B cell (primary cell): Measurements from ENCODE around the gene SCAMP4. TPM values are rescaled to one million over a fixed set of nuclear protein-coding genes. Genes with fewer than 3 reads are reported as not detected.

Source experiments
- ATAC-seq: fragments of 200-7000 bp; cut with Tn5 transposase; one replicate; pipeline ENCODE4 v1.10.0; 2021; ENCODE audit warnings: low read depth, mild to moderate bottlenecking, moderate number of reproducible peaks, moderate library complexity
- CTCF ChIA-PET: fragments of 350-600 bp; sonication (Branson Sonifier 250); formaldehyde crosslinking; loops from one replicate; lab custom pipeline; 2021; ENCODE audit warnings: antibody characterized with exemption, inconsistent platforms; lab: Charles Lee
- POLR2A ChIA-PET: fragments of 350-600 bp; sonication (Branson Sonifier 250); formaldehyde crosslinking; loops from one replicate; lab custom pipeline; 2021; ENCODE audit warnings: antibody characterized with exemption; lab: Charles Lee
- DNase-seq: peaks from one replicate; pipeline ENCODE4 v3.0.0; 2013
- H2AFZ ChIP-seq: 2 replicates; pipeline ENCODE4 v1.6.1; 2012; ENCODE audit warnings: mild to moderate bottlenecking, low read depth, low read length; ENCODE audit not compliant: insufficient read depth, poor library complexity, severe bottlenecking
- H3K27ac ChIP-seq, 2 donors: 1 replicate in 1 of 2; 2 replicates in 1 of 2; pipeline ENCODE4 v1.5.1; 2012 to 2013; ENCODE audit warnings: low read length in 2 of 2, mild to moderate bottlenecking in 2 of 2, moderate library complexity in 1 of 2
- H3K27me3 ChIP-seq, 4 experiments: fragments of 200-600 bp in 1 of 4; sonication (generic) in 1 of 4; replicated peaks in 1 of 4; 1 replicate in 2 of 4; 2 replicates in 2 of 4; pipeline versions ENCODE4 v1.6.1 to v1.7.0; 2013 to 2016; ENCODE audit warnings: low read length in 3 of 4, mild to moderate bottlenecking in 2 of 4, mixed read lengths in 1 of 4, moderate library complexity in 1 of 4; ENCODE audit not compliant: insufficient read depth in 4 of 4, control insufficient read depth in 3 of 4; ENCODE audit errors: control extremely low read depth in 1 of 4
- H3K36me3 ChIP-seq, 2 experiments: replicated peaks in 1 of 2; 1 replicate in 1 of 2; 2 replicates in 1 of 2; pipeline versions ENCODE4 v1.6.1 to v1.7.1; 2013; ENCODE audit warnings: low read length in 1 of 2; ENCODE audit not compliant: insufficient read depth in 2 of 2, control insufficient read depth in 1 of 2; ENCODE audit errors: control extremely low read depth in 1 of 2, extremely low read depth in 1 of 2
- H3K4me1 ChIP-seq, 2 donors: fragments of 200-600 bp in 1 of 2; sonication (generic) in 1 of 2; 1 replicate in 1 of 2; 2 replicates in 1 of 2; pipeline versions ENCODE4 v1.5.1 to v1.6.1; 2013 to 2017; ENCODE audit warnings: low read length in 2 of 2; ENCODE audit not compliant: control insufficient read depth in 2 of 2, insufficient read depth in 2 of 2
- H3K4me2 ChIP-seq: replicated peaks from 2 replicates; pipeline ENCODE3; 2012; ENCODE audit warnings: mild to moderate bottlenecking, low read depth, low read length; ENCODE audit not compliant: poor library complexity, severe bottlenecking
- H3K4me3 ChIP-seq, 5 experiments: fragments of 200-600 bp in 1 of 5; sonication (generic) in 1 of 5; 1 replicate in 3 of 5; 2 replicates in 2 of 5; pipeline versions ENCODE4 v1.5.1 to v1.7.0; 2011 to 2016; ENCODE audit warnings: low read length in 4 of 5, mild to moderate bottlenecking in 4 of 5, low read depth in 2 of 5, control low read depth in 1 of 5, moderate library complexity in 1 of 5; ENCODE audit not compliant: insufficient read depth in 1 of 5; ENCODE audit errors: control extremely low read depth in 1 of 5, extremely low read depth in 1 of 5
- H3K79me2 ChIP-seq: fragments of 200-600 bp; sonication (generic); one replicate; pipeline ENCODE4 v1.6.0; 2016; ENCODE audit warnings: low read length; ENCODE audit not compliant: control insufficient read depth, insufficient read depth
- H3K9ac ChIP-seq: fragments of 200-600 bp; sonication (generic); 2 replicates; pipeline ENCODE4 v1.6.1; 2017; ENCODE audit warnings: mild to moderate bottlenecking, low read length, moderate library complexity
- H3K9me3 ChIP-seq, 3 donors: one replicate each; pipeline versions ENCODE4 v1.6.1 to v1.7.1; 2013; ENCODE audit warnings: low read length in 2 of 3; ENCODE audit not compliant: control insufficient read depth in 2 of 3, insufficient read depth in 1 of 3; ENCODE audit errors: control extremely low read depth in 1 of 3
- H4K20me1 ChIP-seq: 2 replicates; pipeline ENCODE4 v1.6.0; 2012; ENCODE audit warnings: mild to moderate bottlenecking, low read length; ENCODE audit not compliant: insufficient read depth, control insufficient read depth, poor library complexity, severe bottlenecking
- H3K27ac Mint-ChIP-seq: one replicate; pipeline ENCODE4 v1.8.0; 2021; ENCODE audit warnings: mixed read lengths
- H3K27me3 Mint-ChIP-seq: one replicate; pipeline ENCODE4 v1.8.0; 2021; ENCODE audit warnings: mixed read lengths
- H3K4me1 Mint-ChIP-seq: one replicate; pipeline ENCODE4 v1.8.0; 2021; ENCODE audit warnings: mixed read lengths
- H3K4me3 Mint-ChIP-seq: one replicate; pipeline ENCODE4 v1.8.0; 2021; ENCODE audit warnings: mixed read lengths
- H3K9me3 Mint-ChIP-seq: one replicate; pipeline ENCODE4 v1.8.0; 2022; ENCODE audit warnings: mixed read lengths; ENCODE audit not compliant: insufficient read depth
- CTCF ChIP-seq: fragments of 200-600 bp; IDR thresholded peaks from one replicate; pipeline ENCODE4 v1.8.0; 2022; ENCODE audit warnings: antibody characterized with exemption, mild to moderate bottlenecking
- EZH2 ChIP-seq: IDR thresholded peaks from 2 replicates; pipeline ENCODE4 v1.6.1; 2012; ENCODE audit warnings: borderline replicate concordance, low read depth, mild to moderate bottlenecking, moderate library complexity, low read length; ENCODE audit not compliant: insufficient read depth, poor library complexity, severe bottlenecking
- WGBS: methylation state at CpG from one replicate; pipeline ENCODE4 v1.1.5; 2013; ENCODE audit warnings: missing lambda C conversion rate; ENCODE audit not compliant: insufficient coverage; 5-methylcytosine and 5-hydroxymethylcytosine counted together
- intact Hi-C: fragments of 100-400 bp; cut with micrococcal nuclease; formaldehyde crosslinking; loops from one replicate; pipeline ENCODE4 v1.10.0; 2022
- polyA plus RNA-seq: library from polyadenylated mRNA; depleted of rRNA; stranded (reverse); fragments of >200 nt; gene quantifications from 2 replicates; pipeline ENCODE4 v1.2.3, GENCODE V29; 2012
- total RNA-seq, 2 donors: library from RNA; stranded (reverse); fragments of 120-200 nt in 1 of 2; gene quantifications; 1 replicate in 1 of 2; 2 replicates in 1 of 2; pipeline versions ENCODE4 v1.2.3 to v1.2.4, GENCODE V29; 2013 to 2022

Gene SCAMP4
- total and polyA plus RNA-seq, 2 donors (not counting 1 experiment from before 2014, with no cell fraction given) = 47.9 to 60.0 TPM

DNA sequence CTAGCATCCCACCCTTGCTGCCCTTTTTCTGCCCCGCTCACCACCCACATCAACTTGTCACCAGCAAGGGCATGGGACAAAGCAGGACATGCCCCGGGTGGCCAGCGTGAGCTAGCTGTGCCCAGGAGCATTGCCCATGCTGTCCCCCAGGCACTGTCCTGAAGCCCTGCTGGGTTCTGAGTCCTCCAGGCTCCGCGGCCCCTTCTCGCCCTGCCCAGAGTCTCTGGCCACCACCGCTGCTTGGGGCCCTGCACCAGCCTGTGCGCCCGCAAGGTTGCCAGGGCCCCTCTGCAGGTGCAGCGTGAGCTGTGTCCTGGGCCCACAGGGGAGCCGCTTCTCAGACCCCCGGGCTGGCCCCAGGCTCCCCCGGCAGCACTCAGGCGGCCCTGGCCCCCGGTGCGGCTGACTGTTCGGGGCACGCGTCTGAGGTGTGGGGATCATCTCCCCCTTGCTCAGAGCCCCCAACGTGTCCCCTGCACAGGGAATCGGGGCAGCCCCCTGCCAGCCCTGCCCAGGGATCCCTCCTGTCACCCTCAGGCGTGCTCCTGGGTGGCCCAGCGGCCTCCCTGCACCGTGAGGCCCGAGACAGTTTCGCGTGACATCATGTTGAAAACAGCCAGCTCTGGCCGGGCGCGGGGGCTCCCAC, 39.8 kb downstream of the SCAMP4 start:
- H3K9ac ChIP-seq = no peak overlapping the region
- H3K27ac ChIP-seq = peak overlapping the region in 1 of 2 donors; percentile 99
- peaks cover 25 to 38% of the 10 kb centered on the region in 2 donors for H3K4me1 ChIP-seq
- Mint-ChIP-seq H3K27ac (peak overlapping the region; percentile 82), H3K9me3 (no peaks in the 10 kb centered on the region), H3K4me1 (peaks cover 45% of the 10 kb centered on the region), H3K27me3 (no peaks in the 10 kb centered on the region), H3K4me3 (no peak overlapping the region)
- no peak for ATAC-seq
- CTCF ChIA-PET = interaction anchor here (0.6 to 1.2 kb wide), 3 partner anchors 12 to 633 kb away, joined by 3 to 4 read pairs (median 3); no protein-coding TSS in a partner anchor
- DNase-seq = no peak
- peaks cover 0 to 17% of the 10 kb centered on the region in 2 experiments for H3K36me3 ChIP-seq
- intact Hi-C loops = no loop called here
- POLR2A ChIA-PET = interaction anchor here (0.7 to 1.2 kb wide), 2 partner anchors 15 to 44 kb away, joined by 6 to 9 read pairs; no protein-coding TSS in a partner anchor
- H3K79me2 ChIP-seq = peaks cover 83% of the 10 kb centered on the region
- no peak for TF ChIP-seq EZH2
- no peak for TF ChIP-seq CTCF
- H4K20me1 ChIP-seq = peaks cover 78% of the 10 kb centered on the region
- no peaks in the 10 kb centered on the region for H3K27me3 ChIP-seq
- H3K4me2 ChIP-seq = peak overlapping the region; percentile 93
- 92% methylated on average over 30 of the region's 30 CpGs for WGBS
- H3K9me3 ChIP-seq = no peaks in the 10 kb centered on the region
- no peak overlapping the region for H3K4me3 ChIP-seq
- H2AFZ ChIP-seq = no peak overlapping the region

DNA sequence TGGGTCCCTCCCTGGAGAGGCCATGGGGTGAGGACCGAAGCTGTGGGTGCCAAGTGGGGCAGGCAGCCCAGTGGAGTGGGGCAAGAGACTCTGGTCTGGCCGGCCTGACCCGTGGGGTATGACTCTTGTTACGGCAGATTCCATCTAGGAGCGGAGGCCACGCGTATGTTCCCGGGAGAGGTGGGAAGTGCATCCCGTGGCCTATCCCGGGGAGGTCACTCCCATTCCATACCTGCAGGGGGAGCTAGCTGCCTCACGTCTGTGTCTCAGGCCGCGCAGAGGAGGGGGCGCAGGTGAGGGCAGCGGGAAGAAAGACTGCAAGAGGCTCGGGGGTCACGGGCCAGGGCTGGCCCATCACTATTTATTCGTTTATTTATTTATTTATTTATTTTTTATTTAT, 40.7 kb downstream of the SCAMP4 start:
- H4K20me1 ChIP-seq = peaks cover 87% of the 10 kb centered on the region
- peak overlapping the region; percentile 29 for H3K4me2 ChIP-seq
- no peaks in the 10 kb centered on the region for H3K9me3 Mint-ChIP-seq
- ATAC-seq (no peak), DNase-seq (no peak)
- peaks cover 92% of the 10 kb centered on the region for H3K79me2 ChIP-seq
- H3K27ac Mint-ChIP-seq = peak overlapping the region; percentile 66
- H3K4me1 Mint-ChIP-seq = peaks cover 46% of the 10 kb centered on the region
- no peaks in the 10 kb centered on the region for H3K9me3 ChIP-seq
- peak overlapping the region; percentile 24 for H3K4me3 Mint-ChIP-seq
- TF ChIP-seq EZH2 (no peak), CTCF (peak; percentile 50)
- POLR2A ChIA-PET = interaction anchor here (0.6 to 1.2 kb wide), 3 partner anchors 16 to 68 kb away, joined by 6 to 10 read pairs (median 9); no protein-coding TSS in a partner anchor
- no peak overlapping the region for H3K9ac ChIP-seq
- H3K4me3 ChIP-seq = no peak overlapping the region
- H3K27me3 Mint-ChIP-seq = no peaks in the 10 kb centered on the region
- peaks cover 0 to 17% of the 10 kb centered on the region in 2 experiments for H3K36me3 ChIP-seq
- peaks cover 23 to 34% of the 10 kb centered on the region in 2 donors for H3K4me1 ChIP-seq
- no peaks in the 10 kb centered on the region for H3K27me3 ChIP-seq
- WGBS = 90% methylated on average over 4 of the region's 18 CpGs
- H3K27ac ChIP-seq = peak overlapping the region in 1 of 2 donors; percentile 15
- H2AFZ ChIP-seq = no peak overlapping the region
- CTCF ChIA-PET = interaction anchor here (0.6 to 1.2 kb wide), 4 partner anchors 13 to 632 kb away, joined by 3 to 4 read pairs (median 3); no protein-coding TSS in a partner anchor
- intact Hi-C loops = no loop called here
